CD4-positive, alpha-beta T cell treated with Interleukin-15 for 1 hour (primary cell): Measurements from ENCODE around the gene CDA.

Source experiments
- DNase-seq: peaks from one replicate; pipeline ENCODE4 v3.0.0-alpha.2; 2020

The CDA gene

GRCh38 chr1:20618550-20618949, 29.7 kb downstream of the CDA start:
- no peak for DNase-seq

DNA sequence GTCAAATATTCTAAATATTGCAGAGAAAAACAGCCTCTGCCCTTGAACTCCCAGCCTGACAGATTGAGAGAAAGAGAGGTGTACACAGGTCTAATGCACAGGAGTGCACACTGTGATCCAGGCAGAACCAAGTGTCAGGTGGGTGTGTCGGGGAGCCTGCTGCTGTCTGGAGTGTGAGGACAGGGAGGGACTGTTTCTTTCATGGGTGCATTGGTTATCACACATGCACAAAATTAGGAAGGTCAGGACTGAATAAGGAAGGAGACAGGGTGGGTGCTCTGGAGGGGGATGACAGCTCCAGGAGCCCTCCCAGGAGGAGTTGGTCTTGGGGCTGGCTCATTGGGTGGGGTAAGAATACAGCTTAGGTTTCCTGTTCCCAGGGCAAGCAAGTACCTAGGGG, 31.1 kb downstream of the CDA start:
- no peak for DNase-seq

GRCh38 chr1:20621012-20621411, 32.1 kb downstream of the CDA start:
- DNase-seq: no peak

- DNase-seq: no peak
Measured at GRCh38 chr1:20624709-20625108, 35.8 kb downstream of the CDA start.

GRCh38 chr1:20625176-20626097, 36.5 kb downstream of the CDA start:
- DNase-seq: no peak

DNA sequence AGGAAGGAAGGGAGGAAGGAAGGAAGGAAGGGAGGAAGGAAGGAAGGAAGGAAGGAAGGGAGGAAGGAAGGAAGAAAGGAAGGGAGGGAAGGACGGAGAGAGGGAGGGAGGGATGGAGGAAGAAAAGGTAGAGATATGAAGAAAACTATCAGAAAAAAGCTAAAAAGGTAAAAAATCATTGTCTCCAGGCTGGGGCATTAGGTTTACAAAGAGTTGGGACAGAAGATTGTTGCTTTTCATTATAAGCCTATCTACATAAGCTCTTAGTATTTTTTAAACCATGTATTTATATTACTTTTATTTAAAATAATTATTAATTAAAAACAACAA, 37.2 kb downstream of the CDA start:
- no peak for DNase-seq

GRCh38 chr1:20626524-20626923, 37.6 kb downstream of the CDA start:
- no peak for DNase-seq

DNA sequence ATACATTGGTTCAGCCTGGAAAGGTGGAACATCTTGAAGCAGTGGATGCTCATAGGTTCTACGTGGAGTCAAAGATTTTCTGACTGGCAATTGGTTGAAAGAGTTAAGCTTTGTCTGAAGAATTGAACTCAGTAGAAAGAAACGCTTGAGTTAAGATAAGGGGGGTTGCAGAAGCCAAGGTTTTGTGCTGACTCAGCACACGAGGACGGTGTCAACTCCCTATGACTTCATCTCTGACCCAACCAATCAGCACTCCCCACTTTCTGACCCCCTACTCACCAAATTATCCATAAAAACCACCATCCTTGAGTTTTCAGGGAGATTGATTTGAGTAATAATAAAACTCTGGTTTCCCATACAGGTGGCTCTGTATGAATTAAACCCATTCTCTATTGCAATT, 41.8 kb downstream of the CDA start:
- no peak for DNase-seq

DNA sequence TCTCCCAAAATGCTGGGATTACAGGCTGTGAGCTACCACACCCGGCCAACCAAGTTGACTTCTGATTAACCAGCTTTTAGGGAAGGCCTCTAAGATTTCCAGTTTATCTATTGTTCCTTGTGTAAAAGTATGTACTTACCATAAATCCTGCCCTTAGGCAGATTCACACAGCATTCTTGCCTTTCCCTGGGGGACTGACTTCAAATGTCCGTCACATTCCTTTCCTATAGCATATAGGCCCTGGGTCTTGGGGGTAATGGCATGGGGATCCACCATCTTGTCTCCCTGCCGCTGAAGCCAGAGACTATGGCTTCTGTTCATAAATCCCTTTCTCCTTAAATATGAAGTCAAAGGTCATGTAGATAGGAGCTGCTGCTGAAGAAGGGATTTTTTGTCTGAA, 43.5 kb downstream of the CDA start:
- DNase-seq: no peak

DNA sequence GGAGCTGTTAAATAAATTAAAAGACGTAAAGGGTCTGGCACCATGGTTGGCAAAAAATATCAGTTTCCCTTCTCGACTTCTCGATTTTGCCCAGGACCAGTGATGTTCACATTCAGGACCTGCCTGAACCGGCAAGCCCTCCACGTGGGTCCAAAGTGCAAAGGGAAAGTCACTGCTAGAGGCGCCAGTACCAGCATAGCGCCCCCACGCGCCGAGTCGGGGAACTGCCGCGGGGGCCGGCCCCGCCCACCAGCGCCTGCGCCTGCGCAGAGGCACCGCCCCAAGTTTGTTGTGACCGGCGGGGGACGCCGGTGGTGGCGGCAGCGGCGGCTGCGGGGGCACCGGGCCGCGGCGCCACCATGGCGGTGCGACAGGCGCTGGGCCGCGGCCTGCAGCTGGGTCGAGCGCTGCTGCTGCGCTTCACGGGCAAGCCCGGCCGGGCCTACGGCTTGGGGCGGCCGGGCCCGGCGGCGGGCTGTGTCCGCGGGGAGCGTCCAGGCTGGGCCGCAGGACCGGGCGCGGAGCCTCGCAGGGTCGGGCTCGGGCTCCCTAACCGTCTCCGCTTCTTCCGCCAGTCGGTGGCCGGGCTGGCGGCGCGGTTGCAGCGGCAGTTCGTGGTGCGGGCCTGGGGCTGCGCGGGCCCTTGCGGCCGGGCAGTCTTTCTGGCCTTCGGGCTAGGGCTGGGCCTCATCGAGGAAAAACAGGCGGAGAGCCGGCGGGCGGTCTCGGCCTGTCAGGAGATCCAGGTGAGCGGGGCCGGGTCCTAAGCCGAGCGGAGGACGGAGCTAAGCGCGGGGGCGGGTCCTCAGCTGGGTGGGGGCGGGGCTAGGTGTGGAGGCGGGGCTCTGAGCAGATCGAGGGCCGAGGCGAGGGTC, 44.5 kb downstream of the CDA start, which contains the start of gene PINK1:
PINK1 (plus strand) TSS at position 269 of the 875 bp plus-strand sequence; CDS start at position 360, 91 bp downstream.
- peak; percentile 85 for DNase-seq

DNA sequence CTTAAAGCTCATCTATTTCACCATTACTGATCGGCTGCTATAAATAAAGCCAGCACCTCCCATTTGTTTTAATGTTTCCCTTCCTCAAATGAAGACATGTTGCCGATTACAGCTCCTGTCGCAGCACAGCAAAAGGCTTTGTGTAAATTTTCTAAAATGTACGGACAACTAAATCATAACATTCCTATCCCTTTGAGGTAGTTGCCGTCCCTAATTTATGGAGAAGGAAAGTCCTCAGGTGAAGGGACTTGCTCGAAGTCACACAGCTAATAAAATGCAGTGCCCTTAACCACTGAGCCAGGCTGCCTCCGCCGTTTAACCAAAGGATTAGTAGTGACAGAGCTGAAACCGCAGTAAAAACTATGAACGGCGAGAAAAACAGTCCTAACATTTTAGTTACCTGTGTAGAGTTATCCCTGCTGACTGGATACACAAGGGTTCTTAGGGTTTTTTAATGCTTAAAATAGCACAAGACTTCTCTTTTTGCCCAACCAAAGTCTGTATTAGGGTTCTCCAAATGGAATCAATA, 45.2 kb downstream of the CDA start:
- no peak for DNase-seq

DNA sequence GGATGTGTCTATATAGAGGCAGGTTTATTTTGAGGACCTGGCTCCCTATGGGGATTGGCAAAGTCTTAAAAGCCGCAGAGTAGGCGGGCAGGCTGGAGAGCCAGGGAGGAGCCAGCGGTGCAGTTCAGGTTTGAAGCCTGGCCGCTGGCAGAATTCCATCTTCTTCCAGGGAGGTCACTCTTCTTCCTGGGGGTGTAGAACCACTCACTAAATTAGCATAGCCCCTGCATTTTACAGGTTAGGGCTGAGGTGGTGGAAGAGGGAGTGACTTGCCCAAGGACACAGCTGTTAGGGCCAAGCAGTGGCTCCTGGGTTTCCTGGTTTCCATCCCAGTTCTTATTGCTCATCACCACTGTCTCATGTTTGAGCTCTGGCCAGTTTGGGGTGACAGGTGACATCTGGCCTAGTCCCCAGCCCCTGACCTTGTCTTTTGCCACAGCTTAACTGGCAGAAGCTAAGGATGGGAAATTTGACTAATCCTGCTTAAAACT, 45.7 kb downstream of the CDA start:
- no peak for DNase-seq

- DNase-seq: no peak
Measured at GRCh38 chr1:20636785-20637347, 48.0 kb downstream of the CDA start.

DNA sequence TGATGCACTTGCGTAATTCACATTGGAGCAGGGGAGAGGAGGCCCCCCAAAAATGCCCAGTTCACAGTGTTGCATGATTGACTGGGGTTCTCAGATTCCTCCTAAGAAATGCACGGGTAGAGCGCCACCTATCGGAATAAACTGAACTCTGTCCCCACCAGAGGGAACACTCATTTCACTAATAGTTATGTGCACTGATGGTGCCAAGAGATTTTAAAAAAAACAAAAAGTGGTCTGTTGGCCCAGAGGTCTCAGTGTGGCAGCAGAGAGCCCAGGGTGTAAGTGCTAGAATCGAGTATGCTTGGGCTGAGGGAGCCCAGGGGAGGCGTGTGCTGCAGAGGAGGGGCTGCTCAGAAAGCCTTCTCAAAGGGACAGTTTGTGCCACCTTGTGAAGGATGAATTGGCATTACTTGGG, 51.3 kb downstream of the CDA start:
- peak; percentile 45 for DNase-seq

- DNase-seq: no peak
Measured at GRCh38 chr1:20641975-20642374, 53.1 kb downstream of the CDA start.

DNA sequence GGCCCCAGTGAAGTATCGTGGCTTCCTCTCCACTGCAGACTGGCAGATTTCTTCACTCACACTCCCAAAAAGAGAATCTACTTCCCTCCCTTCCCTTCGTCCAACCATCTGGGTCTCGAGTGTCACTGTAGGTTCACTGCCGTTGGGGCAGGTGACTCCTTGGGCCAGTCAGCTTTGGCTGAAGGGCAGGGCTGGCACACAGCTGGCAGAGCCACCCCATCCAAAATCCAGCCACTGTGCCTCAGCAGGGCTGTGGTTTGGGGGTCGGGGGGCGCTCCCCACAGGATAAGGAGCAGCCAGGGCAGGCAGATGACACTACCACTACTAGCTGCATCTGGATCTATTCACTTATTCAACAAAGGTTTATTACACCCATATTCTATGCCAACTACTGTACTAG, 54.2 kb downstream of the CDA start:
- no peak for DNase-seq

DNA sequence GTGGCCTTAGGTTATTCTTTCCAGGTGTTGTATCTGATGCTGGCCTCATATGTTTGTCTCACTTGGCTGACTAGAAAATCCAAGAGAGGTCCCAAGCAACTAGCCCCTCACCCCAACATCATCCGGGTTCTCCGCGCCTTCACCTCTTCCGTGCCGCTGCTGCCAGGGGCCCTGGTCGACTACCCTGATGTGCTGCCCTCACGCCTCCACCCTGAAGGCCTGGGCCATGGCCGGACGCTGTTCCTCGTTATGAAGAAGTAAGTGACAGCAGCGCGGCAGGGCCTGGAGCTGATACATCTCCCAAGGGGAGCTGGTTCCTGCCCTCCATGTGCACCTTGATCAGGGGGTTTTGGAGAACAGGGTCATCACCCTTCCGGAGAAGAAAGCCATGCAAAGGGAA, 55.5 kb downstream of the CDA start:
- DNase-seq: no peak

GRCh38 chr1:20645414-20645813, 56.5 kb downstream of the CDA start:
- no peak for DNase-seq

GRCh38 chr1:20648438-20648837, 59.5 kb downstream of the CDA start:
- no peak for DNase-seq

GRCh38 chr1:20648946-20649345, 60.0 kb downstream of the CDA start:
- DNase-seq: no peak

- DNase-seq: no peak
Measured at GRCh38 chr1:20652300-20652699, 63.4 kb downstream of the CDA start.

- DNase-seq: no peak
Measured at GRCh38 chr1:20654104-20654690, 65.3 kb downstream of the CDA start.

DNA sequence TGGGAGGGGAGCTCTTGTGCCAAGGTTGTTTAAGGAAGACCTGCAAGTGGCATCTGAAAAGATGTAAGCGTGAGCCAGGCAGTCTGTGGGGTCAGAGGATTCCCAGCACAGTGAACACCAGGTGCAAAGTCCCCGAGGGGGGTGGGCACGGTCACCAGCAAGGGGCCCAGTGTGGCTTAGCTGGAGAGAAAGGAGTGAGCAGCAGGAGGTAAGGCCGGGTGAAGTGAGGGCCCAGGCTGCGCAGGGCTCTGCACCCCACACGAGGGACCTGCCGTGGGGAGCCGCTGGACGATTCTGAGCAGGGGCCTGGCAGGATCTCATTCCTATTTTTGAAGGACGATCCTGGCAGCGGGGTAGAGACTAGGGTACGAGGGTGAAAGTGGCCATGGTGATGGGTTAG, 68.1 kb downstream of the CDA start:
- no peak for DNase-seq
